HG02970 (cell line): ENCODE data around the gene KDM4D.
"Not testable (repeated sequence)": the region's sequence is repeated elsewhere in the genome, so short reads cannot be mapped to it uniquely, and the experiment has no call there.

ENCODE experiments used
- ATAC-seq: cut with Tn5 transposase; IDR thresholded peaks from one replicate; pipeline ENCODE4 v1.9.1; 2021; ENCODE audit warnings: mild to moderate bottlenecking, moderate library complexity, moderate number of reproducible peaks; ENCODE audit not compliant: unreplicated experiment, low FRiP score

Gene KDM4D

GRCh38 chr11:95025594-95025993 is 52.1 kb downstream of the KDM4D start:
- ATAC-seq, result not testable (repeated sequence)

DNA sequence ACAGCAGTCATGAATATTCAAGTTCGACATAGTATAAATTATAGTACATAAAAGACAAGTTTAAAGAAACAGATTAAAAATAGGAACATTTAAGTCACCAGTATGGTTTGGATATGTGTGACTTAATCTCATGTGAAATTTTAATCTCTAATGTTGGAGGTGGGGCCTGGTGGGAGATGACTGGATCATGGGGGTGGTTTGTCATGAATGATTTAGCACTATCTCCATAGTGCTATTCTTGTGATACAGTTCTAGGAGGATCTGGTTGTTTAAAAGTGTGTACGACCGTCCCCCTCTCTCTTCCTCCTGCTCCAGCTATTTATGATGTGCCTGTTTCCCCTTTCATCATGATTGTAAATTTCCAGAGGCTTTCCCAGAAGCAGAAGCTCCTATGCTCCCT is 54.8 kb downstream of the KDM4D start:
- no peak for ATAC-seq

DNA sequence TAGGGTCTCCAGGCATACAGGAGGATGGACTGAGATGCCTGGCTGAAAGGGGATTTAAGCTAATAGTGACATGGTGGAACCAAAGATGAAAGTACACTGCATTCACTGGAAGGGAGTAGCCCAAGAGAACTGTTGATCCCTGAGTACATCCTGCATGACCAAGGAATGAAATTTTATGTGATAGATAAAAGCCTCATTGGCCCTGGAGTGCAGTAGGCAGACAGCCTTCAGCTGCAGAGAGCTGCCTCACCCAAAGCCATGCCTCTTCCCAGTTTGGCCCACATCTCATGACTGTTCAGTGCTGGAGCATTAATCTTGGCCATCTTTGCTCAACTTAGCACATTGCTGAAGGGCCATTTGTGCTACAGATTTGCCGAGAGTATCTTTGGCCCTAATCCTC is 59.5 kb downstream of the KDM4D start:
- ATAC-seq, result no peak

- ATAC-seq, result no peak
Measured at GRCh38 chr11:95035316-95035715, 61.8 kb downstream of the KDM4D start.

- not testable (repeated sequence) for ATAC-seq
Measured at GRCh38 chr11:95037356-95038035, 64.0 kb downstream of the KDM4D start.

GRCh38 chr11:95042239-95042638 is 68.7 kb downstream of the KDM4D start:
- no peak for ATAC-seq

DNA sequence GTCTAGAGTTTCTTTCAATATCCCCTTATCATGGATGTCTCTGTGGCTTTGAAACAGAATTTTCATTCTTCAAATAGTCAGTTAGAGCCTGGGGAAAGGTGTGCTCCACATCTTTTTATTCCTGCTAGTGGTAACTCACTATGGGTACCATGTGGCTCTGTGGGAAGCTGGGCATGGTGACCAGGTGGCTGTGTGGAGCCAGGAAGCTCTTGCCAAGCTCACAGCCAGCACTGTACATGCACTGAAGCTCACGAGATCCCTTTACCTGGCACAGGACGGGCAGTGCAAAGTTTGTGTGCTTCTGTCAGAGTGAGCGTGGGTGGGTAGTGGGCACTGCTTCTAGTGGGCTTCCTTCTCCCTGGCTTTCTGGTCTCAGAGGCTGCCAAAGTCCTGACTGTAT is 69.4 kb downstream of the KDM4D start:
- ATAC-seq, result no peak

DNA sequence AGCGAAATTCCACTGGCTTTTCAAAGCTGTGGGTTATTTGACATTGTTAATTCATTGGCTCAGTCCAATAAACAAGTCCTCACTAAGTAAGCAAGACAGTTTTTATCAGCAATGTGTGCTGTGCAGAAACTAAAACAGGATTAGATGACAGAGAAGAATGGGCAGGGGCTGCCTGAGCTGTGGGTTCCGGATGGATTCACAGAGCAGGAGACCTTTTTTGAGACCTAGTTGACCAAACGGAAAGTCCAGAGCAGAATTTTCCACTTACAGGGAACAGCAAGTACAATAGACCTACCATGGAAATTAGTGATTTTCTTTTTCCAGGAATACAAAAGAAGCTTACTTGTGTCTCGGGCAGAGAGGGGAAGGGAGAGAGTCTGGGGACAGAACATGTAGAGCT is 70.5 kb downstream of the KDM4D start:
- no peak for ATAC-seq

GRCh38 chr11:95045812-95046211 is 72.3 kb downstream of the KDM4D start:
- ATAC-seq, result no peak
